GM18520 (cell line): Measurements from ENCODE around the gene NAV3.

Experiments used
- ATAC-seq: cut with Tn5 transposase; IDR thresholded peaks from one replicate; pipeline ENCODE4 v1.9.1; 2021; ENCODE audit not compliant: unreplicated experiment

NAV3 gene

DNA sequence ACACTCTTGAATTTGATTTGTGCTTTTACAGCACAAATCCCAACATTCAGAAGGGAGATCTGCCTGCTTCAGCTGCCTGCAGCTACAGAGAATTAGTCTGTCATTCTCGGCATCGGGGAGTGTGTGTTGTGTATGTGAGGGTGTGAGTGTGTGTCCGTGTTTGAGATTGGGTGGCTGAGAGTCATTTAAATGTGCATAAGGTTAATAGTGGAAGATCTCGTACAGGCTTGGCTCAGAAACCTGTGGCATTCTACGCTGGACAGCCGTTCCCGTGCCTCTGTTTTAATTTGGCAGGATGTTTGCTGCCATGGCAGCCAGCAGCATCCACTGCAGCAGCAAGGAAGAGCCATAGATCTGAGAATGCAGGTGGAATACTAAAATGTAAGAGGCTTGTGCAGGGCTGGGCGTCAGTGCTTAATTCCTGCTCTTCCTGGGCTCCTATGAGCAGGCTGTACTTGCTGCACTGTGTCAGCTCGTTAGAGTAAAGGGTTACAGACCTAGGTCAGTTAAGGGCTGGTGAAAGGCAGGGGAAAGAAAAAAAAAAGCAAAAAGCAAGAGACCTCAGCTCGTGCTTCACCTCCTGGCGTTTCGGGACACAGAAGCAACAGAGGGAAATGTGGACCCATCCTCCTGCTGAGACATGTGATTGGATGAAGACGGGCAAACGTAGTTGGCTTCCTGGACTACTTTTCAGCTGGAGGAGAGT lies 205.4 kb downstream of the NAV3 start:
- no peak for ATAC-seq

DNA sequence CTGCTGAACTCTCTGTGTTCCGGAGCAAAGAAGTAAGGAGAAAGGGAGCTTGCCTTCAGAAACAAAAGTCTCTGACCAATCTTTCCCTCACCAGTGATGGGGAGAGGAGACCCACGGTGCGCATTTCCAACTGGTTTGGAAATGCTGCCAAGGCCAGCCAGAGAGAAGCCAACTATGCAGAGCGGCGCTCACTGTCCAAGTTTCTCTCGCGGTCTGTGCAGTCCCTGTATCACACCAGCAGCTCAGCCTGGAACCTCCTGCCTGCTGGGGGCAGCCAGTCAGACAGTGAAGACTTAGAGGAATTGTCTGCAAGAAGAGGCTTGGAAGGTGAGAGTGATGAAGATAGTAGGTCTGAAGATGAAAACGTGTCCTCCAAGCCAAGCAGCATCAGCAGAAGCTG lies 206.2 kb downstream of the NAV3 start:
- no peak for ATAC-seq

GRCh38 chr12:78037707-78038106 lies 207.0 kb downstream of the NAV3 start:
- no peak for ATAC-seq

- no peak for ATAC-seq
Observed at GRCh38 chr12:78038541-78038940, 207.8 kb downstream of the NAV3 start.

GRCh38 chr12:78038986-78039385 lies 208.3 kb downstream of the NAV3 start:
- no peak for ATAC-seq

DNA sequence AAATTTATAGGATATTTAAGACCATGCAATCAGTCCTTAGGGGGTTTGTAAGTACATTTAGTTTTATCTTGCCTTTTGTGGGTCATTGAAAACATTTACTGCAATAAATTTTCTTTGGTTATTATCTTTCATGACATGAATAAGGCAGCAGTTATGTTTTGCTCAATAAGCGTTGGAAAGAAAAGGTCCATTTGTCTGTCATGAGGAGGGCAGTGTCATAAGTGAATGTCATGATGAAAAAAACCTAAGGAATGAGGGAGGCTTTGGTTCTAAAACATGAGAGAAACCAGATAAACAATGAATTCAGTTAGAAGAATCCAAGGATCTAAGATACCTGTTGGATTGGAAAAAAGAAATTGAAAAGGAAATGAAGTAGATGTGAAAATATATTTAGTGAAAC lies 209.4 kb downstream of the NAV3 start:
- no peak for ATAC-seq

DNA sequence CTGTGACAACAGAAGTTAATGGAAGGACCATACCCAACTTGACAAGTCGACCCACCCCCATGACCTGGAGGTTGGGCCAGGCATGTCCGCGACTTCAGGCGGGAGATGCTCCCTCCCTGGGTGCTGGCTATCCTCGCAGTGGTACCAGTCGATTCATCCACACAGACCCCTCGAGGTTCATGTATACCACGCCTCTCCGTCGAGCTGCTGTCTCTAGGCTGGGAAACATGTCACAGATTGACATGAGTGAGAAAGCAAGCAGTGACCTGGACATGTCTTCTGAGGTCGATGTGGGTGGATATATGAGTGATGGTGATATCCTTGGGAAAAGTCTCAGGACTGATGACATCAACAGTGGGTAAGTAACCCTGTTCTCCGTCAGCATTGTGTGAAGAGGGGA lies 220.1 kb downstream of the NAV3 start:
- ATAC-seq = no peak

DNA sequence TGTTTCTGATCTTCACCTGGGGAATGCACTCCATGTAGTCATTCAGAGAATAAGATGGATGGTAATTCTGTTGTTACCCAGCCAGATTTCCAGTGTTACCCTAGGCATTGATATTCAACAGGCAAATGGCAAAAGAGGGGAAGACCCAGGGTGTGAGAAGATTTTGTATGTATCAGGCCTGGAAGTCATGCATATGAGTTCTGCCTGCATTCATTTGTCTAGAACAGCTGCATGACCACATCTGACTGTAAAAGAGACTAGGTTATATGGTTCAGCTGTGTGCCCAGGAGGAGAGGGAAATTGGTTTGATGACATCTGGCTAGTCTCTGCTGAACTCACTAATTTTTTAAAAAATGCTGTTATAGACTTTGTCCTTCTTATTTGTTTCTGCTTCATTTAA lies 224.9 kb downstream of the NAV3 start:
- no peak for ATAC-seq

DNA sequence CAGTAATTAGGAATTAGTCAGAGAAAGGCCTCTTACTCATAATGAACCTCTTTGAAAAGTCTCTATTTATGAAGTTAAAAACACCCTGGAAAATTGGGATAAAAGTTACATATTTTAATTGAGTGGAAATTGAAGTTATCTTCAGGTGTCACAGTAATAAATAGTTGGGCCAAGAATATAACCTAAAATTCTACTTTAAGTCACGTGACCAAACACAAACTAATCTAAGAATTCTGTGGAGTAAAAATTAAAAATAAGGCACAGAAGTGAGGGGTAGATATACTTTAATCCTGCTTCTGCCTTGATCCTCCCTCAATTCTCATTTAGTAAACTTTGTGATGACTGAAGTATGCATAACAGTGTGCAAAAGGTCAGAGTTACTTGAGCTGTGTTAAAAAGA lies 226.4 kb downstream of the NAV3 start:
- ATAC-seq = no peak

GRCh38 chr12:78060186-78060585 lies 229.5 kb downstream of the NAV3 start:
- no peak for ATAC-seq

GRCh38 chr12:78062786-78063185 lies 232.1 kb downstream of the NAV3 start:
- ATAC-seq = no peak

GRCh38 chr12:78081590-78082314 lies 251.1 kb downstream of the NAV3 start:
- no peak for ATAC-seq

- no peak for ATAC-seq
Observed at GRCh38 chr12:78085542-78086182, 255.0 kb downstream of the NAV3 start.

DNA sequence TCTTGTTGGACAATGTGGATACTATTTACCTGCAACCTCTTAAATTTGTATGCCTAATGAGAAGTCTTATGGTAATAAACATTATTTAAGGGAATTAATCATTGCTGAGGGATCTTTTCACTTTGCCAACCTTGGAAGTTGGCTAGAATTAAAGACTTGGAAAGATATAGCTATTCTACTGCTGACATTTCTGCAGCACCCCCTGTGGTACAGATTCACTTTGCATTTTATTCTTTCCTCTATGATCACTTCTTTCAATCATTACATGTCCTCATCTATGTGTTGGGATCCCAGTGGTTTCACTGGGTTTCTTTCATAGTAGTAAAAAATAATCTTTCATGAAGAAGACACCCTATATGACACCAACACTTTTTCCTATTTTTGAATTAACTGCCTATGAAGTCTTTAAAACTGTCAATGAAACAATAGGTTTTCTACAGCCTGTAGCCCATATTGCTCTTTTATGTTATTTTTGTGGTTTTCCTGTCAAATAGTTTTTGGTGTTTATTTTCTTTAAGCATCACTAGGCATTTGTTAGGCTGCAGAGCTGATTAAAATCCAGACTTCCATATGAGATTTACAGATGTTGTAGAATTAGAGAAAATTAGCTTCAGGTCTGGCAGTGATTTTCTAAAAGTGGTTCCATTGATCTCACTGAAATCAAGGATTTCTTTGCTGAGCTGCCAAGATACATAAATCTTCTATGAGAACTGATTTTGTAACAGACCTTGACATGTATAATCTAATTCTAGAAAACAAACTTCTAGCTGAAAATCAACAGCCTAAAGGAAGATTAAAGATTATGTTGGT lies 256.1 kb downstream of the NAV3 start:
- no peak for ATAC-seq

- ATAC-seq = no peak
Observed at GRCh38 chr12:78087363-78087675, 256.6 kb downstream of the NAV3 start.

DNA sequence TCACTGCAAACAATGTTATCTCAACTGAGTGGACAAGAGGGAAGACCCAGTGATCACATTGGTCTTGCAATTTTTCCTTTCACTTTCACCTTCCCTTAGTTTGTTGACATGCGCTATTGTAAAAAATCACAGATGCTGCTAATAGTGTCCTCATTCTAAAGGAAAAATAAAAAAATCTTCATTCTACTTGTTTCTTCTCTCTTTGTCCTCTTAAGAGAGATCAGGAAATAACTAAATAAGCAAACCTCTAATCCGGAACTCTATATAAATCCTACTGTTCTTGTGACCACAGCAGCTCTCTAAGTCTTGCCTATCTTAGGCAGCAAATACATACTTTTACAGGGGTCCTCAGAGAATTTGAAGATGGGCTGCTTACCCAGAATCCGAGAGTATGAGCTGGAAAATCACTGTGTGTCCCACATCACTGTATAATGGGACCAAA lies 257.7 kb downstream of the NAV3 start:
- no peak for ATAC-seq

GRCh38 chr12:78090266-78090665 lies 259.6 kb downstream of the NAV3 start:
- no peak for ATAC-seq

- ATAC-seq = no peak
Observed at GRCh38 chr12:78095623-78096022, 264.9 kb downstream of the NAV3 start.

DNA sequence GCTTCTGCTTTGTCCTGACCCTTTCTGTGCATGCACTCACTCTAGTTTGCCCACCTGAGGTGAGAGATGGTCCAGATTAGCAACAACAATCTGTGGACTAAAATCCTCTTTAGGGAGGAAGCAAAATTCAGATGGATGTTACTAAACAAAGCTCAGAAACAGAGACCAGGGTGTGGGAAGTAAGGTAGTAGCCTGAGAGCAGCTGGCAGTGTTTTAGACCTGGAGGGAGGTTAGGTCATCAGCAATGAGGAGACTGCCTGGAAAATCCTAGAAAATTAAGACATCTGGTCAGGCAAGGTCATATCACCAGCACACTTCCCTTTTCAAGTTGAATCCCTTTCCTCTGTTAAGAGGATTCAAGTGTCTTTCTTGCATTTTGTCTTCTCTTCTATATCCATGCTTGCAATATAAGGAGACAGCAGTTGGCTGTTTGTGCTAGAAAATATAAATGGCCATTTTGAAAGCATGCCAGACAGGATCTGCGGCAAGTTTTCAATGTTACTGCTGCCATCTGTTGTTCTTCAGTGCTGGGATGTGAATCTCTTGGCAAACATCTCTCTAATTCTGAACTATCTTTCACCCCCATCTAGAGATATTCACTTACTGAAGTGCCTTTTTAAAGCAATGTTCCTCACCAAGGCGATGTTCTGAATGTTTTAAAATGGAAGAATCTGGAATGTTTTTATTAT lies 266.4 kb downstream of the NAV3 start:
- ATAC-seq = no peak

DNA sequence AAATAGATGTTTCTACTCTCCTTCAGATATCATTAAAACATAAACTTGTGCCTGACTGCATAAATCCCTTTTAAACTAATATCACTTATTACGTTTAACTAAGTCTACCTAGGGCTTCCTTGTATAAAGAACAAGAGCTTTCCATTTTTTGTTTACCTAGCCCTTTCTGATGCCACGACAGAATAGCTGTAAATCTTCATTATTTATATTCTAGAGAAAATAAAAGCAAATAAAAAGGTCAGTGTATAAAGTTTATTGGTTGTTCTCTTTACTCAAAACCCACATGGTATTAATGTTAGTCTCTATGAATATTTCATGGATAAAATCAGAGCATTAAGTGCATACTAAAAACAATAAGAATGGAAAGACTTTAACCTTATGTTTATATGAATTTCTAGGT lies 269.1 kb downstream of the NAV3 start:
- no peak for ATAC-seq
